Neural progenitor cell (in vitro differentiated cells): ENCODE measurements around the gene FARP2.

Experiments
- EZH2 ChIP-seq: fragments of 200-600 bp; sonication (generic); IDR thresholded peaks from 2 replicates; pipeline ENCODE4 v1.6.1; 2017; ENCODE audit warnings: antibody characterized with exemption, mild to moderate bottlenecking, moderate library complexity
- EZH2phosphoT487 ChIP-seq: fragments of 200-600 bp; sonication (generic); IDR thresholded peaks from 2 replicates; pipeline ENCODE4 v1.6.1; 2017; ENCODE audit warnings: antibody characterized with exemption
- TF ChIP-seq, protein P1 (sequence below): fragments of 200-600 bp; sonication (generic); IDR thresholded peaks from 2 replicates; pipeline ENCODE4 v1.5.1; 2017; ENCODE audit warnings: antibody characterized with exemption, mild to moderate bottlenecking

GRCh38 chr2:241334813-241335212, 21.3 kb upstream of the FARP2 start:
- TF ChIP-seq, protein P1, sequence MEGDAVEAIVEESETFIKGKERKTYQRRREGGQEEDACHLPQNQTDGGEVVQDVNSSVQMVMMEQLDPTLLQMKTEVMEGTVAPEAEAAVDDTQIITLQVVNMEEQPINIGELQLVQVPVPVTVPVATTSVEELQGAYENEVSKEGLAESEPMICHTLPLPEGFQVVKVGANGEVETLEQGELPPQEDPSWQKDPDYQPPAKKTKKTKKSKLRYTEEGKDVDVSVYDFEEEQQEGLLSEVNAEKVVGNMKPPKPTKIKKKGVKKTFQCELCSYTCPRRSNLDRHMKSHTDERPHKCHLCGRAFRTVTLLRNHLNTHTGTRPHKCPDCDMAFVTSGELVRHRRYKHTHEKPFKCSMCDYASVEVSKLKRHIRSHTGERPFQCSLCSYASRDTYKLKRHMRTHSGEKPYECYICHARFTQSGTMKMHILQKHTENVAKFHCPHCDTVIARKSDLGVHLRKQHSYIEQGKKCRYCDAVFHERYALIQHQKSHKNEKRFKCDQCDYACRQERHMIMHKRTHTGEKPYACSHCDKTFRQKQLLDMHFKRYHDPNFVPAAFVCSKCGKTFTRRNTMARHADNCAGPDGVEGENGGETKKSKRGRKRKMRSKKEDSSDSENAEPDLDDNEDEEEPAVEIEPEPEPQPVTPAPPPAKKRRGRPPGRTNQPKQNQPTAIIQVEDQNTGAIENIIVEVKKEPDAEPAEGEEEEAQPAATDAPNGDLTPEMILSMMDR, result no peak
- TF ChIP-seq EZH2phosphoT487 (no peak), EZH2 (no peak)
